A549 (cell line): Measurements from ENCODE around the gene AKR1E2. TPM values are rescaled to one million over a fixed set of nuclear protein-coding genes. Genes with fewer than 3 reads are reported as not detected.

ENCODE experiments used
- ATAC-seq, 2 experiments: fragments of 200-7000 bp in 1 of 2; fragments of >200 bp in 1 of 2; cut with Nextera tagmentation in 1 of 2; cut with Tn5 transposase in 1 of 2; 3 replicates each; pipeline versions ENCODE4 v1.8.0 to v1.9.1; 2018 to 2020; ENCODE audit warnings: mild to moderate bottlenecking in 1 of 2, moderate library complexity in 1 of 2
- CTCF ChIA-PET: fragments of 300-600 bp; sonication (Branson Sonifier 250); formaldehyde crosslinking; extraction: SDS; loops from one replicate; lab custom pipeline; 2021; ENCODE audit warnings: antibody characterized with exemption, inconsistent platforms; lab: Yijun Ruan, JAX
- POLR2A ChIA-PET: fragments of 350-600 bp; formaldehyde crosslinking; extraction: SDS; loops from one replicate; lab custom pipeline; 2021; ENCODE audit warnings: antibody characterized with exemption, inconsistent platforms; lab: Yijun Ruan, JAX
- DNase-seq, 2 experiments: peaks; one replicate each; pipeline versions ENCODE4 v3.0.0 to v3.0.0-alpha.2; 2011 to 2016; ENCODE audit warnings: low read depth in 1 of 2, low spot score in 1 of 2
- FAIRE-seq: peaks from 2 replicates; lab custom pipeline; 2011; peaks lifted over from hg19 to GRCh38; lab: Jason Lieb, UNC
- H3K27ac ChIP-seq, 2 experiments: fragments of >200 bp; sonication (Bioruptor Twin); formaldehyde crosslinking; 3 replicates each; pipeline ENCODE4 v1.5.1; 2016 to 2017
- H3K4me1 ChIP-seq: fragments of >200 bp; sonication (Bioruptor Twin); formaldehyde crosslinking; 3 replicates; pipeline ENCODE4 v1.6.1; 2016
- H3K4me2 ChIP-seq: fragments of >200 bp; sonication (Bioruptor Twin); formaldehyde crosslinking; 3 replicates; pipeline ENCODE4 v1.6.1; 2016
- H3K4me3 ChIP-seq: fragments of >200 bp; sonication (Bioruptor Twin); formaldehyde crosslinking; 3 replicates; pipeline ENCODE4 v1.5.1; 2016
- H3K9me3 ChIP-seq: fragments of >200 bp; sonication (Bioruptor Twin); formaldehyde crosslinking; 3 replicates; pipeline ENCODE4 v1.6.1; 2016
- CBX8 ChIP-seq: fragments of 200-600 bp; sonication (generic); IDR thresholded peaks from 2 replicates; pipeline ENCODE4 v1.6.1; 2016
- CEBPB ChIP-seq, 2 experiments: fragments of >200 bp in 1 of 2; sonication (Bioruptor Twin) in 1 of 2; formaldehyde crosslinking in 1 of 2; IDR thresholded peaks; 2 replicates each; pipeline ENCODE4 v1.6.1; 2012 to 2016
- CHD4 ChIP-seq: fragments of 200-600 bp; sonication (generic); IDR thresholded peaks from 2 replicates; pipeline ENCODE4 v1.6.1; 2016; ENCODE audit warnings: antibody characterized with exemption, mild to moderate bottlenecking, borderline replicate concordance
- CTCF ChIP-seq: fragments of >200 bp; sonication (Bioruptor Twin); formaldehyde crosslinking; IDR thresholded peaks from 3 replicates; pipeline ENCODE4 v1.5.1; 2016
- E2F6 ChIP-seq: IDR thresholded peaks from 2 replicates; pipeline ENCODE4 v1.6.1; 2012; ENCODE audit warnings: low read depth, borderline replicate concordance
- EHMT2 ChIP-seq: fragments of 200-600 bp; sonication (generic); IDR thresholded peaks from 2 replicates; pipeline ENCODE4 v1.6.1; 2016; ENCODE audit warnings: antibody characterized with exemption, low read depth, mild to moderate bottlenecking, moderate library complexity
- FOXS1 ChIP-seq: fragments of 250-450 bp; sonication (Bioruptor Pico); IDR thresholded peaks from 2 replicates; pipeline ENCODE4 v1.5.0; 2020; ENCODE audit warnings: mild to moderate bottlenecking, moderate library complexity
- GATA3 ChIP-seq: IDR thresholded peaks from 2 replicates; pipeline ENCODE4 v1.6.1; 2012; ENCODE audit warnings: borderline replicate concordance
- HOXA7 ChIP-seq: fragments of 250-450 bp; sonication (Bioruptor Pico); IDR thresholded peaks from 2 replicates; pipeline ENCODE4 v1.5.0; 2020; ENCODE audit warnings: mild to moderate bottlenecking, moderate library complexity
- KDM5A ChIP-seq: fragments of 200-600 bp; sonication (generic); IDR thresholded peaks from 2 replicates; pipeline ENCODE4 v1.6.1; 2016; ENCODE audit warnings: antibody characterized with exemption, mild to moderate bottlenecking
- MAFK ChIP-seq: fragments of 450-650 bp; IDR thresholded peaks from 2 replicates; pipeline ENCODE4 v1.6.1; 2014; ENCODE audit not compliant: partially characterized antibody
- MAX ChIP-seq: IDR thresholded peaks from 2 replicates; pipeline ENCODE4 v1.6.1; 2012
- MAZ ChIP-seq: fragments of 150-350 bp; IDR thresholded peaks from 2 replicates; pipeline ENCODE4 v1.6.1; 2014; ENCODE audit warnings: antibody characterized with exemption, low read depth, low read length, borderline replicate concordance
- PBX3 ChIP-seq: IDR thresholded peaks from 2 replicates; pipeline ENCODE4 v1.6.1; 2012
- PHF8 ChIP-seq: fragments of 200-600 bp; sonication (generic); IDR thresholded peaks from 2 replicates; pipeline ENCODE4 v1.6.1; 2016; ENCODE audit warnings: low read depth, mild to moderate bottlenecking, antibody characterized with exemption, moderate library complexity, borderline replicate concordance
- POLR2AphosphoS2 ChIP-seq: conservative IDR thresholded peaks from 2 replicates; pipeline ENCODE4 v1.6.1; 2012; ENCODE audit warnings: low read length, improper control_type of control experiment, inconsistent platforms
- SREBF2 ChIP-seq: fragments of 450-650 bp; IDR thresholded peaks from 2 replicates; pipeline ENCODE4 v1.6.1; 2014; ENCODE audit warnings: mild to moderate bottlenecking, moderate library complexity
- TFCP2L1 ChIP-seq: fragments of 250-450 bp; sonication (Bioruptor Pico); IDR thresholded peaks from 2 replicates; pipeline ENCODE4 v1.5.0; 2021; ENCODE audit warnings: mild to moderate bottlenecking
- ZC3H11A ChIP-seq: fragments of 450-650 bp; IDR thresholded peaks from 2 replicates; pipeline ENCODE4 v1.6.1; 2014; ENCODE audit warnings: antibody characterized with exemption, mild to moderate bottlenecking
- ZFP36 ChIP-seq: fragments of 450-650 bp; IDR thresholded peaks from 2 replicates; pipeline ENCODE4 v1.6.1; 2014; ENCODE audit warnings: borderline replicate concordance; ENCODE audit not compliant: partially characterized antibody
- ZNF302 ChIP-seq: fragments of 250-450 bp; sonication (Bioruptor Pico); IDR thresholded peaks from 2 replicates; pipeline ENCODE4 v1.9.0; 2021; ENCODE audit warnings: inconsistent platforms, mild to moderate bottlenecking, moderate library complexity
- ZSCAN20 ChIP-seq: fragments of 250-450 bp; sonication (Bioruptor Pico); IDR thresholded peaks from 2 replicates; pipeline ENCODE4 v1.8.0; 2022; ENCODE audit warnings: mild to moderate bottlenecking, moderate library complexity
- WGBS: methylation state at CpG from one replicate; pipeline ENCODE4 v1.1.6; 2017; ENCODE audit errors: missing lambda C conversion rate; 5-methylcytosine and 5-hydroxymethylcytosine counted together
- polyA plus RNA-seq, 4 experiments: library from polyadenylated mRNA; depleted of rRNA in 3 of 4; stranded (reverse); fragments of >200 nt; fragmentation: RNase III in 1 of 4; extraction: RNeasy Plus Mini Kit Qiagen cat#74134 plus additional on column Dnase treatment in 1 of 4; gene quantifications; 2 replicates in 3 of 4; 3 replicates in 1 of 4; pipeline ENCODE4 v1.2.3, GENCODE V29; 2011 to 2017

AKR1E2 gene
- polyA plus RNA-seq, 2 of the 4 experiments (the other 2 are of a cell fraction) = 11.2 to 17.5 TPM

- no peak overlapping the region for H3K4me2 ChIP-seq
- no peaks in the 10 kb centered on the region for H3K9me3 ChIP-seq
- no peak for DNase-seq
- no peak overlapping the region for H3K4me3 ChIP-seq
- no peak overlapping the region for H3K27ac ChIP-seq
- TF ChIP-seq MAFK (peak; percentile 69), PHF8 (no peak)
- POLR2A ChIA-PET = no interaction called here
- WGBS = 51% methylated on average over 2 of the region's 2 CpGs
- FAIRE-seq = no peak
- ATAC-seq = no peak
- CTCF ChIA-PET = interaction anchor here (0.9 to 2.0 kb wide), 3 partner anchors 11 to 178 kb away, joined by 3 to 6 read pairs (median 4); no protein-coding TSS in a partner anchor
- H3K4me1 ChIP-seq = peaks cover 14% of the 10 kb centered on the region
Measured at GRCh38 chr10:4803822-4804221, 22.2 kb upstream of the AKR1E2 start.

GRCh38 chr10:4804465-4804864, 21.5 kb upstream of the AKR1E2 start:
- ChIA-PET POLR2A (no interaction called here), CTCF (interaction anchor here (0.6 to 2.0 kb wide), 4 partner anchors 10 to 1246 kb away, joined by 3 to 6 read pairs (median 4); no protein-coding TSS in a partner anchor)
- DNase-seq = no peak
- ATAC-seq = no peak
- 78% methylated on average over 5 of the region's 5 CpGs for WGBS
- no peaks in the 10 kb centered on the region for H3K9me3 ChIP-seq
- H3K27ac ChIP-seq = no peak overlapping the region
- no peak overlapping the region for H3K4me2 ChIP-seq
- no peak for FAIRE-seq
- no peak for TF ChIP-seq KDM5A
- no peak for TF ChIP-seq ZSCAN20
- TF ChIP-seq CEBPB (IDR thresholded peaks at IDR 0.05) = no peak
- no peak for TF ChIP-seq POLR2AphosphoS2
- TF ChIP-seq, all 56 proteins: peak for 0
- Histone ChIP-seq H3K4me3 (no peak overlapping the region), H3K4me1 (peaks cover 19% of the 10 kb centered on the region)

- Histone ChIP-seq H3K9me3 (no peaks in the 10 kb centered on the region), H3K4me1 (peaks cover 21% of the 10 kb centered on the region), H3K27ac (no peak overlapping the region), H3K4me3 (no peak overlapping the region), H3K4me2 (no peak overlapping the region)
- no peak for FAIRE-seq
- CTCF ChIA-PET = no interaction called here
- TF ChIP-seq EHMT2 (no peak), ZFP36 (no peak), ZC3H11A (no peak), MAX (no peak), SREBF2 (no peak), POLR2AphosphoS2 (no peak), HOXA7 (no peak), ZNF302 (CRISPR knock-in tag) (no peak), TFCP2L1 (no peak)
- WGBS = 92% methylated on average over 4 of the region's 4 CpGs
- no peak for ATAC-seq
- POLR2A ChIA-PET = no interaction called here
- no peak for DNase-seq
Measured at GRCh38 chr10:4806534-4806933, 19.5 kb upstream of the AKR1E2 start.

GRCh38 chr10:4807761-4808507, 18.1 kb upstream of the AKR1E2 start:
- peak in 1 of 2 experiments; percentile 31; a peak in 2 of 6 replicates for ATAC-seq
- CTCF ChIA-PET = interaction anchor here (0.9 to 1.0 kb wide), 4 partner anchors 8 to 1614 kb away, joined by 3 read pairs; no protein-coding TSS in a partner anchor
- WGBS = 32% methylated on average over 6 of the region's 6 CpGs
- H3K4me3 ChIP-seq = no peak overlapping the region
- H3K4me1 ChIP-seq = peaks cover 35% of the 10 kb centered on the region
- POLR2A ChIA-PET = no interaction called here
- no peaks in the 10 kb centered on the region for H3K9me3 ChIP-seq
- peak; percentile 32 for FAIRE-seq
- peak overlapping the region; percentile 51 for H3K4me2 ChIP-seq
- DNase-seq = peak; percentile 38 to 66
- peak overlapping the region; percentile 51 to 83 for H3K27ac ChIP-seq
- TF ChIP-seq CHD4 = no peak
- no peak for TF ChIP-seq POLR2AphosphoS2
- no peak for TF ChIP-seq TFCP2L1
- TF ChIP-seq ZNF302 (CRISPR knock-in tag) = no peak
- no peak for TF ChIP-seq CBX8
- TF ChIP-seq CTCF = no peak
- TF ChIP-seq PBX3 = no peak
- TF ChIP-seq MAZ = no peak
- peak; percentile 63; the same call in 1 of the 2 replicates for TF ChIP-seq GATA3
- TF ChIP-seq SREBF2 = no peak
- no peak for TF ChIP-seq FOXS1 (CRISPR knock-in tag)
- no peak for TF ChIP-seq E2F6
